ENCODE data around the gene ZNF729. TPM values are rescaled to one million over a fixed set of nuclear protein-coding genes. Genes with fewer than 3 reads are reported as not detected.

ZNF729 gene
- total RNA-seq, 1 experiment from 2014 or later: not detected

DNA sequence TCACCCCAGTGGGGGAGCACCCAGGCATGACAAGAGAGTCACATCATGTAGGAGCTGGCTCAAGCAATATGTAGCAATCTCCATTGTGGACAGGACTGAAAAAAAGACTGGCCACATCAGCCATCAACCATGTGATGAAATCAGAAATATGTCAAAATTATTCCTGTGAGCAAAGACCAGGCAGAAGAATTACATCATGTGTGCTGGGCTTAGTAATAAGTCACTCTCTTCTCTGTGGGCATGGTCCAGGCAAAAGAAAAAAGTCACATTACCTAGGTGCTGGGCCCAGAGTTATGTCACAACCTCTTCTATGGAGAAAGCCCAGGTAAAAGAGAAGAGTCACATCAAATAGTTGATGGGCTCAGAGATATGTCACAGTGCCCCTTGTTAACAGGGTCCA lies 28.3 kb upstream of the ZNF729 start:
- Mint-ChIP-seq H3K4me1 (ENCODE audit: low read depth, unreplicated experiment) (no peaks in the 10 kb centered on the region), H3K27me3 (ENCODE audit: insufficient read depth, unreplicated experiment) (no peaks in the 10 kb centered on the region), H3K27ac (ENCODE audit: unreplicated experiment) (no peak overlapping the region), H3K4me3 (ENCODE audit: unreplicated experiment) (no peak overlapping the region), H3K9me3 (ENCODE audit: unreplicated experiment) (peaks cover 15% of the 10 kb centered on the region), H3K36me3 (ENCODE audit: insufficient read depth, unreplicated experiment) (no peaks in the 10 kb centered on the region)
- Histone ChIP-seq H3K9me3 (no peaks in the 10 kb centered on the region), H3K4me3 (ENCODE audit: low read depth, low read length) (no peak overlapping the region), H3K27me3 (replicated peaks; ENCODE audit: control insufficient read depth, insufficient read depth, low read length) (no peaks in the 10 kb centered on the region), H3K4me1 (no peaks in the 10 kb centered on the region), H3K36me3 (ENCODE audit: control insufficient read depth, insufficient read depth, low read length) (no peaks in the 10 kb centered on the region)
- CTCF ChIA-PET: no interaction called here
- intact Hi-C loops (cut with micrococcal nuclease; ENCODE audit: unreplicated experiment): no loop called here
- TF ChIP-seq, protein P1, sequence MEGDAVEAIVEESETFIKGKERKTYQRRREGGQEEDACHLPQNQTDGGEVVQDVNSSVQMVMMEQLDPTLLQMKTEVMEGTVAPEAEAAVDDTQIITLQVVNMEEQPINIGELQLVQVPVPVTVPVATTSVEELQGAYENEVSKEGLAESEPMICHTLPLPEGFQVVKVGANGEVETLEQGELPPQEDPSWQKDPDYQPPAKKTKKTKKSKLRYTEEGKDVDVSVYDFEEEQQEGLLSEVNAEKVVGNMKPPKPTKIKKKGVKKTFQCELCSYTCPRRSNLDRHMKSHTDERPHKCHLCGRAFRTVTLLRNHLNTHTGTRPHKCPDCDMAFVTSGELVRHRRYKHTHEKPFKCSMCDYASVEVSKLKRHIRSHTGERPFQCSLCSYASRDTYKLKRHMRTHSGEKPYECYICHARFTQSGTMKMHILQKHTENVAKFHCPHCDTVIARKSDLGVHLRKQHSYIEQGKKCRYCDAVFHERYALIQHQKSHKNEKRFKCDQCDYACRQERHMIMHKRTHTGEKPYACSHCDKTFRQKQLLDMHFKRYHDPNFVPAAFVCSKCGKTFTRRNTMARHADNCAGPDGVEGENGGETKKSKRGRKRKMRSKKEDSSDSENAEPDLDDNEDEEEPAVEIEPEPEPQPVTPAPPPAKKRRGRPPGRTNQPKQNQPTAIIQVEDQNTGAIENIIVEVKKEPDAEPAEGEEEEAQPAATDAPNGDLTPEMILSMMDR (IDR thresholded peaks at IDR 0.05; ENCODE audit: insufficient read depth in 1 of 2, low read depth in 1 of 2, low read length in 1 of 2, severe bottlenecking in 1 of 2, unreplicated experiment in 1 of 2): no peak
- no TSS peak for BruUV-seq (replicated peaks)
- POLR2A ChIA-PET: no interaction called here
- no peak for DNase-seq

DNA sequence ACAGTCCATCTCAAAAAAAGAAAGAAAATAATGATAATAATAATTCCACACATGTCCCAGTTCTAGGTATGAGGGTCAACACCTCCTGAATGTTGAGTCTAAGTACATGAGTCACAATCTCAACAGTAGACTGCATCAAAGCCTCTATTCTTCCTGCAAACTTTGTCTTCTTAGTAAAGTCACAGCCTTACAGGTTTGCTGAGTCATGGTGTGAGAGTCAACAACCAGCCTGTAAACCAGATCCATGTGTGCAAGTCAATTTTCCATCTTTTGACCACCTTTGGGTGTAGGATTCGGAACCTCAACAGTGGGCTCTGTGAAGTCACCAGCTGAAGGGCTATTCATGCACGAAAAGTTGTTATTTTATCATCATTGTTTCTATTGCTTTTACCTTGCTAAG lies 25.7 kb upstream of the ZNF729 start:
- ChIA-PET CTCF (interaction anchor here (0.6 kb wide), 1 partner anchor 680 kb away, joined by 3 read pairs; no protein-coding TSS in a partner anchor), POLR2A (no interaction called here)
- Mint-ChIP-seq H3K27ac (ENCODE audit: unreplicated experiment) (no peak overlapping the region), H3K9me3 (ENCODE audit: unreplicated experiment) (peaks cover 21% of the 10 kb centered on the region), H3K36me3 (ENCODE audit: insufficient read depth, unreplicated experiment) (no peaks in the 10 kb centered on the region), H3K4me1 (ENCODE audit: low read depth, unreplicated experiment) (no peaks in the 10 kb centered on the region), H3K27me3 (ENCODE audit: insufficient read depth, unreplicated experiment) (no peaks in the 10 kb centered on the region), H3K4me3 (ENCODE audit: unreplicated experiment) (no peak overlapping the region)
- Histone ChIP-seq H3K4me3 (ENCODE audit: low read depth, low read length) (no peak overlapping the region), H3K27me3 (replicated peaks; ENCODE audit: control insufficient read depth, insufficient read depth, low read length) (no peaks in the 10 kb centered on the region), H3K36me3 (ENCODE audit: control insufficient read depth, insufficient read depth, low read length) (no peaks in the 10 kb centered on the region), H3K9me3 (no peaks in the 10 kb centered on the region), H3K4me1 (no peaks in the 10 kb centered on the region)
- TF ChIP-seq, protein P1 (IDR thresholded peaks at IDR 0.05; ENCODE audit: insufficient read depth in 1 of 2, low read depth in 1 of 2, low read length in 1 of 2, severe bottlenecking in 1 of 2, unreplicated experiment in 1 of 2): no peak
- no peak for DNase-seq
- BruUV-seq (replicated peaks): no TSS peak
- intact Hi-C loops (cut with micrococcal nuclease; ENCODE audit: unreplicated experiment): no loop called here

DNA sequence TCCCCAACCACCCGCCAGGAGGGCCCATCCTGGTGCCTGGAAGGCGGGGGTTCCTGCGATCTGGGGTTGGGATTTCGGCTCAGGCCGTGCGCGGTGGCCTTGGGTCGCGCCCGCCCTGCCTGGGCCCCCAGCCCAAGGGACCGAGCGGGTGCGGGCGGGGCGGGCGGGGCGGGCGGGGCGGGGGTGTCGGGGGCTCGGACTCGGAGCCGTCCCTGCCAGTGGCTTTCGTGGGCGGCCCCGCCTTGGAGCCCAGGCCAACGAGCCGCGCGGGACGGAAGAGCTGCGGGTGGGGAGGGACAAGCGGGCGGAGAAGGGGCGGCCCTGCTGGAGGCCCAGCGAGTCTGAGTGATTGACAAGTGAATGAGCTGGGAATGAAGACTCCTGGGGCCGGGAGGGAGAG lies 24.6 kb upstream of the ZNF729 start:
- Histone ChIP-seq H3K9me3 (no peaks in the 10 kb centered on the region), H3K4me3 (ENCODE audit: low read depth, low read length) (no peak overlapping the region), H3K36me3 (ENCODE audit: control insufficient read depth, insufficient read depth, low read length) (no peaks in the 10 kb centered on the region), H3K27me3 (replicated peaks; ENCODE audit: control insufficient read depth, insufficient read depth, low read length) (no peaks in the 10 kb centered on the region), H3K4me1 (no peaks in the 10 kb centered on the region)
- Mint-ChIP-seq H3K27me3 (ENCODE audit: insufficient read depth, unreplicated experiment) (no peaks in the 10 kb centered on the region), H3K27ac (ENCODE audit: unreplicated experiment) (no peak overlapping the region), H3K4me3 (ENCODE audit: unreplicated experiment) (no peak overlapping the region), H3K4me1 (ENCODE audit: low read depth, unreplicated experiment) (no peaks in the 10 kb centered on the region), H3K36me3 (ENCODE audit: insufficient read depth, unreplicated experiment) (no peaks in the 10 kb centered on the region), H3K9me3 (ENCODE audit: unreplicated experiment) (peaks cover 21% of the 10 kb centered on the region)
- TF ChIP-seq, protein P1 (IDR thresholded peaks at IDR 0.05; ENCODE audit: insufficient read depth in 1 of 2, low read depth in 1 of 2, low read length in 1 of 2, severe bottlenecking in 1 of 2, unreplicated experiment in 1 of 2): no peak
- no TSS peak for BruUV-seq (replicated peaks)
- DNase-seq: no peak
- ChIA-PET CTCF (no interaction called here), POLR2A (no interaction called here)
- intact Hi-C loops (cut with micrococcal nuclease; ENCODE audit: unreplicated experiment): no loop called here

Data from Caco-2 (cell line).